OCI-LY1 (cell line): ENCODE results near the gene CDC42BPB.

Source experiments
- H2AFZ ChIP-seq: fragments of 200-600 bp; sonication (generic), shearing (Covaris generic); 2 replicates; pipeline ENCODE4 v1.6.0; 2014; ENCODE audit warnings: antibody characterized with exemption, mild to moderate bottlenecking, low read length
- H3F3A ChIP-seq: fragments of 200-600 bp; sonication (generic), shearing (Covaris generic); 2 replicates; pipeline ENCODE4 v1.6.0; 2014; ENCODE audit warnings: mild to moderate bottlenecking, antibody characterized with exemption, low read length, moderate library complexity; ENCODE audit not compliant: insufficient read depth
- H3K27ac ChIP-seq: fragments of 200-600 bp; sonication (generic); 2 replicates; pipeline ENCODE4 v1.5.1; 2014; ENCODE audit warnings: low read length, mixed run types, mild to moderate bottlenecking, low read depth; ENCODE audit not compliant: poor library complexity, severe bottlenecking
- H3K27me3 ChIP-seq: fragments of 200-600 bp; sonication (generic); 2 replicates; pipeline ENCODE4 v1.6.0; 2014; ENCODE audit warnings: antibody characterized with exemption, mild to moderate bottlenecking, low read length, moderate library complexity; ENCODE audit not compliant: insufficient read depth
- H3K36me3 ChIP-seq: fragments of 200-600 bp; sonication (generic); 2 replicates; pipeline ENCODE4 v1.6.1; 2014; ENCODE audit warnings: mild to moderate bottlenecking, antibody characterized with exemption, low read length, moderate library complexity, mixed read lengths; ENCODE audit not compliant: insufficient read depth
- H3K4me1 ChIP-seq: fragments of 200-600 bp; sonication (generic); 2 replicates; pipeline ENCODE4 v1.5.1; 2014; ENCODE audit warnings: mild to moderate bottlenecking, low read length, moderate library complexity; ENCODE audit not compliant: insufficient read depth, severe bottlenecking
- H3K4me2 ChIP-seq: fragments of 200-600 bp; sonication (generic), shearing (Covaris generic); 2 replicates; pipeline ENCODE4 v1.6.1; 2014; ENCODE audit warnings: low read length
- H3K4me3 ChIP-seq: fragments of 200-600 bp; sonication (generic); 2 replicates; pipeline ENCODE4 v1.5.1; 2014; ENCODE audit warnings: low read length, low read depth, mild to moderate bottlenecking, mixed read lengths; ENCODE audit not compliant: poor library complexity, severe bottlenecking
- H3K79me2 ChIP-seq: fragments of 200-600 bp; shearing (Covaris generic); 2 replicates; pipeline ENCODE4 v1.6.1; 2016; ENCODE audit warnings: mixed run types, low read length, mixed read lengths; ENCODE audit not compliant: insufficient read depth
- H3K9ac ChIP-seq: fragments of 200-600 bp; sonication (generic), shearing (Covaris generic); 2 replicates; pipeline ENCODE4 v1.6.1; 2014; ENCODE audit warnings: mild to moderate bottlenecking, low read length, mixed read lengths
- H3K9me2 ChIP-seq: fragments of 200-600 bp; sonication (generic), shearing (Covaris generic); 2 replicates; pipeline ENCODE4 v1.6.1; 2014; ENCODE audit warnings: low read depth, mild to moderate bottlenecking, low read length, mixed read lengths
- H3K9me3 ChIP-seq: fragments of 200-600 bp; shearing (Covaris generic); 2 replicates; pipeline ENCODE4 v1.6.1; 2014; ENCODE audit warnings: low read length, mixed read lengths
- H4K20me1 ChIP-seq: fragments of 200-600 bp; sonication (generic), shearing (Covaris generic); 2 replicates; pipeline ENCODE4 v1.6.0; 2016; ENCODE audit warnings: mild to moderate bottlenecking, low read length; ENCODE audit not compliant: insufficient read depth
- EZH2 ChIP-seq: fragments of 200-600 bp; sonication (generic), shearing (Covaris generic); IDR thresholded peaks from 2 replicates; pipeline ENCODE4 v1.8.0; 2017; ENCODE audit warnings: borderline replicate concordance, mixed run types, mild to moderate bottlenecking, antibody characterized with exemption, low read length, moderate library complexity, mixed read lengths
- TF ChIP-seq, protein P1 (sequence below): fragments of 200-600 bp; sonication (generic), shearing (Covaris generic); IDR thresholded peaks from 2 replicates; pipeline ENCODE4 v1.5.1; 2017; ENCODE audit warnings: mild to moderate bottlenecking, antibody characterized with exemption, low read length, moderate library complexity, mixed read lengths

Gene CDC42BPB

DNA sequence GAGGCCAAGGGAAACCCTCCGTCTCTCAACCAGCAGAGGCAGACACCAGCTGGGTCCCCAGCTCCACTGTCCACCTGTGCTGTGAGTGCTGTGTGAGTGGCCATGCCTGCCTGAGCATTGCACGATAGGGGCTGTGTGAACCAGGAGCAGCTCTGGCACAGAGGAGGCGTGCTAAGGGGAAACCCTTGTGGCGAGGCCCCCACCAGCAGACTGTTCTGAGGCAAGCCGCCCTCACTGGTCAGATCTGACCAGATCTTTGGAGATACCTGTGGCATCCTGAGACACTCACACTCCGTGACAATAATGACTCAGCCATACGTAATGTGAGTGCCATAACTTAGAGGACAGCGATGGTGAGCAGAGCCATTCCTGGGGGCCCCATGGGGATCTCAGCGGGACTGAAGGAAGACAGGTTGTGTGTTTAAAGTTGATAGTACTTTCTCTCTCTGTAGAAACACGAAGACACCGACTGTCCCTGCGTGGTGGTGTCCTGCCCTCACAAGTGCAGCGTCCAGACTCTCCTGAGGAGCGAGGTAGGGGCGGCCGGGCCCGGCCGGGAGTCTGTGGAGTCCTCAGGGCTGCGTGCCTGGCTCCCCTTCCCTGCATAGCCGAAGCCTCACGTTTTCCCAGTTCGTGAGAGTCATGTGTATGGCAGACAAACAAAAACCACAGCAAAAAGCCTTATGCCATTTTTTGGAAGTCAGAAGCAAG lies 171.5 kb downstream of the CDC42BPB start:
- Histone ChIP-seq H3K4me3 (no peak overlapping the region), H3K9me2 (no peaks in the 10 kb centered on the region), H3K27me3 (no peaks in the 10 kb centered on the region), H3K9ac (no peak overlapping the region), H2AFZ (no peak overlapping the region), H3K4me1 (no peaks in the 10 kb centered on the region), H3K79me2 (no peaks in the 10 kb centered on the region), H4K20me1 (no peaks in the 10 kb centered on the region), H3K4me2 (no peak overlapping the region), H3K27ac (no peak overlapping the region), H3K9me3 (no peaks in the 10 kb centered on the region), H3F3A (no peaks in the 10 kb centered on the region), H3K36me3 (no peaks in the 10 kb centered on the region)
- TF ChIP-seq, protein P1, sequence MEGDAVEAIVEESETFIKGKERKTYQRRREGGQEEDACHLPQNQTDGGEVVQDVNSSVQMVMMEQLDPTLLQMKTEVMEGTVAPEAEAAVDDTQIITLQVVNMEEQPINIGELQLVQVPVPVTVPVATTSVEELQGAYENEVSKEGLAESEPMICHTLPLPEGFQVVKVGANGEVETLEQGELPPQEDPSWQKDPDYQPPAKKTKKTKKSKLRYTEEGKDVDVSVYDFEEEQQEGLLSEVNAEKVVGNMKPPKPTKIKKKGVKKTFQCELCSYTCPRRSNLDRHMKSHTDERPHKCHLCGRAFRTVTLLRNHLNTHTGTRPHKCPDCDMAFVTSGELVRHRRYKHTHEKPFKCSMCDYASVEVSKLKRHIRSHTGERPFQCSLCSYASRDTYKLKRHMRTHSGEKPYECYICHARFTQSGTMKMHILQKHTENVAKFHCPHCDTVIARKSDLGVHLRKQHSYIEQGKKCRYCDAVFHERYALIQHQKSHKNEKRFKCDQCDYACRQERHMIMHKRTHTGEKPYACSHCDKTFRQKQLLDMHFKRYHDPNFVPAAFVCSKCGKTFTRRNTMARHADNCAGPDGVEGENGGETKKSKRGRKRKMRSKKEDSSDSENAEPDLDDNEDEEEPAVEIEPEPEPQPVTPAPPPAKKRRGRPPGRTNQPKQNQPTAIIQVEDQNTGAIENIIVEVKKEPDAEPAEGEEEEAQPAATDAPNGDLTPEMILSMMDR, result no peak
- no peak for TF ChIP-seq EZH2

DNA sequence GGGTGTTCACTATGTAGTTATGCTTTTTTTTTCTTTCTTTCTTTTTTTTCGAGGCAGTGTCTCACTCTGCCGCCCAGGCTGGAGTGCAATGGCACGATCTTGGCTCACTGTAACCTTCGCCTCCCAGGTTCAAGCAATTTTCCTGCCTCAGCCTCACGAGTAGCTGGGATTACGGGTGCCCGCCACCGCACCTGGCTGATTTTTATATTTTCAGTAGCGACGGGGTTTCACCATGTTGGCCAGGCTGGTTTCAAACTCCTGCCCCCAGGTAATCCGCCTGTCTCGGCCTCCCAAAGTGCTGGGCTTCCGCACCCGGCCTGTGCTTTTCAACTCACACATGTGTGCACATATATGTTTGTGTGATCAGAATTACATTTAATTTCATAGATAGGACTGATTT lies 173.8 kb downstream of the CDC42BPB start:
- no peak overlapping the region for H3K27ac ChIP-seq
- H3K27me3 ChIP-seq, result no peaks in the 10 kb centered on the region
- no peaks in the 10 kb centered on the region for H3K9me3 ChIP-seq
- H3K9me2 ChIP-seq, result no peaks in the 10 kb centered on the region
- no peak overlapping the region for H2AFZ ChIP-seq
- no peaks in the 10 kb centered on the region for H3K4me1 ChIP-seq
- TF ChIP-seq, protein P1, result no peak
- TF ChIP-seq EZH2, result no peak
- H3F3A ChIP-seq, result no peaks in the 10 kb centered on the region
- H4K20me1 ChIP-seq, result no peaks in the 10 kb centered on the region
- H3K4me2 ChIP-seq, result no peak overlapping the region
- no peak overlapping the region for H3K9ac ChIP-seq
- no peaks in the 10 kb centered on the region for H3K79me2 ChIP-seq
- no peaks in the 10 kb centered on the region; the same call in 1 of the 2 replicates for H3K36me3 ChIP-seq
- H3K4me3 ChIP-seq, result no peak overlapping the region

DNA sequence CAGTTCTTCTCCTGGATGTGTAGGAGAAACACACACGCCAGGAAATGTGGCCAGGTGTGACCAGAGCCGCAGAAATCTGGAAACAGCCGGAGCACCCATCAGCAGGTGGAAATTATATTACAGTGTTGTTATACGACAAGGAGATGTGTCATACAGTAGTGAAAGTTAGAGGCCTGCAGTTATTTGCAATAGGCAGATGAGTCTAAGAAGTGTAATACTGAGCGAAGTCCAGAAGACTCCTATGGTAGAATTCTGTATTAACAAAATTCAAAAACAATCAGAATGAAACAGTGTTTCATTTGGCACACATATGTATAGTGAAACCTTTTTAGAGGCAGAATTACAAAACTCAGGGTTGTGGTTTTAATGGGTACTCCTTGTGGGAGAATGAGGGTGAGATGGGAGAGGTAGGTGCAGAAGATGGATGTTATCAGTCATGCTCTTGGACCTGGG lies 174.2 kb downstream of the CDC42BPB start:
- H3K79me2 ChIP-seq, result no peaks in the 10 kb centered on the region

More for the DNA sequence above, 174.2 kb downstream of the CDC42BPB start:
- Histone ChIP-seq H3K36me3 (no peaks in the 10 kb centered on the region; the same call in 1 of the 2 replicates), H3K9me2 (no peaks in the 10 kb centered on the region), H3K27ac (no peak overlapping the region), H2AFZ (no peak overlapping the region), H3F3A (no peaks in the 10 kb centered on the region), H3K4me3 (no peak overlapping the region), H3K4me2 (no peak overlapping the region), H3K4me1 (no peaks in the 10 kb centered on the region), H4K20me1 (no peaks in the 10 kb centered on the region), H3K9ac (no peak overlapping the region), H3K27me3 (no peaks in the 10 kb centered on the region), H3K9me3 (no peaks in the 10 kb centered on the region)
- TF ChIP-seq, protein P1, result no peak
- no peak for TF ChIP-seq EZH2
